ENCODE measurements around the gene SLC38A8. TPM values are rescaled to one million over a fixed set of nuclear protein-coding genes. Genes with fewer than 3 reads are reported as not detected.

Gene SLC38A8
- total RNA-seq, 2 donors from 2014 or later: not detected

DNA sequence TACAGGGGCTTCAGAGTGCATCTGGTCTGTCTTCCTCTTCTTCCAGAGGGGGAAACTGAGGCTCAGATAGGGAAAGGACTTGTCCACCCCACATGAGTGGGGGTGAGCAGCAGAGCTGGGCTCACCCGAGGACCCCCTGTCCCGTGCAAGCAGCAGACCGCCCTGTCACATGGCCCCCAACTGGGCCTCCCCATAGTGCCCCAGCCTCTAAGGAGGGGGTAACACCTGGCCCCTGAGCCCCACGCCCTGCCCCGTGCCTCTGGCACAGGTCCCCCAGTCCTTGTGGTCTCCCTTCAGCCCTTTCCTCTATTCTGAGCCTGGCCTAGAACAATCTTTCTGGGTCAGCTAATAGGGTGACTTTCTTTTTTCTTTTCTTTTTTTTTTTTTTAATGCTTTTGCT lies 81.0 kb downstream of the SLC38A8 start:
- H3K4me3 Mint-ChIP-seq: no peak overlapping the region
- H3K27me3 ChIP-seq (ENCODE audit: control insufficient read depth, insufficient read depth, low read length, poor library complexity, severe bottlenecking): no peaks in the 10 kb centered on the region
- H3K9me3 Mint-ChIP-seq: no peaks in the 10 kb centered on the region
- no peak overlapping the region for H3K9ac ChIP-seq (ENCODE audit: extremely low read depth, low read length, poor library complexity, severe bottlenecking)
- H3K4me1 Mint-ChIP-seq: peaks cover 3% of the 10 kb centered on the region
- WGBS, 2 experiments (ENCODE audit: insufficient coverage in 1 of 2, insufficient read length in 1 of 2): 95 to 100% methylated on average over 1 to 5 of the region's 5 CpGs
- no peak for DNase-seq
- TF ChIP-seq, protein P1, sequence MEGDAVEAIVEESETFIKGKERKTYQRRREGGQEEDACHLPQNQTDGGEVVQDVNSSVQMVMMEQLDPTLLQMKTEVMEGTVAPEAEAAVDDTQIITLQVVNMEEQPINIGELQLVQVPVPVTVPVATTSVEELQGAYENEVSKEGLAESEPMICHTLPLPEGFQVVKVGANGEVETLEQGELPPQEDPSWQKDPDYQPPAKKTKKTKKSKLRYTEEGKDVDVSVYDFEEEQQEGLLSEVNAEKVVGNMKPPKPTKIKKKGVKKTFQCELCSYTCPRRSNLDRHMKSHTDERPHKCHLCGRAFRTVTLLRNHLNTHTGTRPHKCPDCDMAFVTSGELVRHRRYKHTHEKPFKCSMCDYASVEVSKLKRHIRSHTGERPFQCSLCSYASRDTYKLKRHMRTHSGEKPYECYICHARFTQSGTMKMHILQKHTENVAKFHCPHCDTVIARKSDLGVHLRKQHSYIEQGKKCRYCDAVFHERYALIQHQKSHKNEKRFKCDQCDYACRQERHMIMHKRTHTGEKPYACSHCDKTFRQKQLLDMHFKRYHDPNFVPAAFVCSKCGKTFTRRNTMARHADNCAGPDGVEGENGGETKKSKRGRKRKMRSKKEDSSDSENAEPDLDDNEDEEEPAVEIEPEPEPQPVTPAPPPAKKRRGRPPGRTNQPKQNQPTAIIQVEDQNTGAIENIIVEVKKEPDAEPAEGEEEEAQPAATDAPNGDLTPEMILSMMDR (conservative IDR thresholded peaks at IDR 0.05): no peak
- H3K4me1 ChIP-seq (ENCODE audit: control insufficient read depth, insufficient read depth, low read length): no peaks in the 10 kb centered on the region
- H3K9me3 ChIP-seq (ENCODE audit: control insufficient read depth, low read length): no peaks in the 10 kb centered on the region
- peaks cover under 1% of the 10 kb centered on the region for H3K27me3 Mint-ChIP-seq (ENCODE audit: insufficient read depth)
- H3K27ac ChIP-seq (ENCODE audit: low read depth, low read length): no peak overlapping the region
- H3K27ac Mint-ChIP-seq: no peak overlapping the region
- no peak overlapping the region for H3K4me3 ChIP-seq (ENCODE audit: low read length)
- no peaks in the 10 kb centered on the region for H3K36me3 ChIP-seq (ENCODE audit: control insufficient read depth, insufficient read depth, low read length)
- H3K36me3 Mint-ChIP-seq (ENCODE audit: low read depth): no peaks in the 10 kb centered on the region

DNA sequence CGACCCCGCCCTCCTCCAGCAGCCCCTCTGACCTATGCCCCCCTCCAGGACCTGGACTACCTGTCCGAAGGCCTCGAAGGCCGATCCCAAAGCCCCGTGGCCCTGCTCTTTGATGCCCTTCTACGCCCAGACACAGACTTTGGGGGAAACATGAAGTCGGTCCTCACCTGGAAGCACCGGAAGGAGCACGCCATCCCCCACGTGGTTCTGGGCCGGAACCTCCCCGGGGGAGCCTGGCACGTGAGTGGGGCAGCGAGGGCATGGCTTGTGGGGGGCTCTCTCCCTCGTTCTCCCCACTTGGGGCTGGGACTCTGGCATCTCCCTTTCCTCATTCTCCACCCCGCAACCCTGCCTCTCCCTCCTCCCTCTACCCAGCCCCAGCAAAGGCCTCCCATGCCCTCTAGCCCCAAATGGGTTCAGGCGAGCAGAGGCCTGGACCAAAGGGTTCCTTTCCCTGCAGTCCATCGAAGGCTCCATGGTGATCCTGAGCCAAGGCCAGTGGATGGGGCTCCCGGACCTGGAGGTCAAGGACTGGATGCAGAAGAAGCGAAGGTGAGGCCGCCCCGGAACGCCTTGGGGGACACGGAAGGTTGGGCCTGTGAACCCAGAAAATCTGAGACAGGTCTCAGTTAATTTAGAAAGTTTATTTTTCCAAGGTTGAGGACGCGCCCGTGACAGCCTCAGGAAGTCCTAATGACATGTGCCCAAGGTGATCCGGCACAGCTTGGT lies 81.9 kb downstream of the SLC38A8 start:
- Histone ChIP-seq H3K9ac (ENCODE audit: extremely low read depth, low read length, poor library complexity, severe bottlenecking) (no peak overlapping the region), H3K36me3 (ENCODE audit: control insufficient read depth, insufficient read depth, low read length) (no peaks in the 10 kb centered on the region), H3K27ac (ENCODE audit: low read depth, low read length) (no peak overlapping the region), H3K4me3 (ENCODE audit: low read length) (no peak overlapping the region), H3K4me1 (ENCODE audit: control insufficient read depth, insufficient read depth, low read length) (no peaks in the 10 kb centered on the region), H3K9me3 (ENCODE audit: control insufficient read depth, low read length) (no peaks in the 10 kb centered on the region), H3K27me3 (ENCODE audit: control insufficient read depth, insufficient read depth, low read length, poor library complexity, severe bottlenecking) (no peaks in the 10 kb centered on the region)
- Mint-ChIP-seq H3K9me3 (no peaks in the 10 kb centered on the region), H3K4me1 (peaks cover 3% of the 10 kb centered on the region), H3K36me3 (ENCODE audit: low read depth) (no peaks in the 10 kb centered on the region), H3K27ac (no peak overlapping the region), H3K4me3 (no peak overlapping the region), H3K27me3 (ENCODE audit: insufficient read depth) (peaks cover 1% of the 10 kb centered on the region)
- TF ChIP-seq, protein P1 (conservative IDR thresholded peaks at IDR 0.05): no peak
- 95 to 97% methylated on average over 22 to 29 of the region's 29 CpGs for WGBS, 2 experiments (ENCODE audit: insufficient coverage in 1 of 2, insufficient read length in 1 of 2)
- no peak for DNase-seq

Other genes starting within 250 kb of the SLC38A8 start
- gene HSBP1, start 234.8 kb downstream of the SLC38A8 start, total RNA-seq: 100 to 1,000 TPM; 229 to 239 TPM
- gene MLYCD, start 143.7 kb downstream of the SLC38A8 start, total RNA-seq: 10 to 100 TPM; 11.1 to 19.0 TPM
- gene OSGIN1, start 89.6 kb downstream of the SLC38A8 start, total RNA-seq: 1 to 10 TPM; 1.6 to 2.7 TPM
- gene NECAB2, start 74.6 kb downstream of the SLC38A8 start, total RNA-seq: 1 to 10 TPM; 2.7 to 3.3 TPM
- 10 to 100 TPM; 59.7 to 62.9 TPM for gene MBTPS1, start 74.1 kb upstream of the SLC38A8 start, total RNA-seq
- 10 to 100 TPM; 49.5 to 68.3 TPM for gene HSDL1, start 102.4 kb upstream of the SLC38A8 start, total RNA-seq
- under 1 TPM; 0.59 to 0.66 TPM for gene DNAAF1, start 102.5 kb upstream of the SLC38A8 start, total RNA-seq
- gene TAF1C, start 144.3 kb upstream of the SLC38A8 start, total RNA-seq: 10 to 100 TPM; 92.0 to 99.8 TPM
- not detected for gene ADAD2, start 148.4 kb upstream of the SLC38A8 start, total RNA-seq
- not detected for gene KCNG4, start 197.2 kb upstream of the SLC38A8 start, total RNA-seq